HG03135 (cell line): ENCODE results near the gene NANOS3.
"Not testable (repeated sequence)": the region's sequence is repeated elsewhere in the genome, so short reads cannot be mapped to it uniquely, and the experiment has no call there.

Experiments
- ATAC-seq: cut with Tn5 transposase; IDR thresholded peaks from one replicate; pipeline ENCODE4 v1.9.1; 2021; ENCODE audit warnings: mild to moderate bottlenecking, moderate library complexity; ENCODE audit not compliant: unreplicated experiment

Gene NANOS3

GRCh38 chr19:13918726-13919411 lies 41.9 kb downstream of the NANOS3 start:
- no peak for ATAC-seq

GRCh38 chr19:13920524-13920923 lies 43.6 kb downstream of the NANOS3 start:
- no peak for ATAC-seq

- no peak for ATAC-seq
Observed at GRCh38 chr19:13920940-13921747, 44.2 kb downstream of the NANOS3 start.

GRCh38 chr19:13922118-13922517 lies 45.2 kb downstream of the NANOS3 start:
- ATAC-seq, result not testable (repeated sequence)

GRCh38 chr19:13923194-13923987 lies 46.5 kb downstream of the NANOS3 start:
- no peak for ATAC-seq

- ATAC-seq, result no peak
Observed at GRCh38 chr19:13926010-13926409, 49.1 kb downstream of the NANOS3 start.

GRCh38 chr19:13926715-13927114 lies 49.8 kb downstream of the NANOS3 start:
- ATAC-seq, result no peak

- no peak for ATAC-seq
Observed at GRCh38 chr19:13929340-13929739, 52.4 kb downstream of the NANOS3 start.

- no peak for ATAC-seq
Observed at GRCh38 chr19:13929956-13930355, 53.0 kb downstream of the NANOS3 start.
